ENCODE measurements around the gene KRT82.

The KRT82 gene

DNA sequence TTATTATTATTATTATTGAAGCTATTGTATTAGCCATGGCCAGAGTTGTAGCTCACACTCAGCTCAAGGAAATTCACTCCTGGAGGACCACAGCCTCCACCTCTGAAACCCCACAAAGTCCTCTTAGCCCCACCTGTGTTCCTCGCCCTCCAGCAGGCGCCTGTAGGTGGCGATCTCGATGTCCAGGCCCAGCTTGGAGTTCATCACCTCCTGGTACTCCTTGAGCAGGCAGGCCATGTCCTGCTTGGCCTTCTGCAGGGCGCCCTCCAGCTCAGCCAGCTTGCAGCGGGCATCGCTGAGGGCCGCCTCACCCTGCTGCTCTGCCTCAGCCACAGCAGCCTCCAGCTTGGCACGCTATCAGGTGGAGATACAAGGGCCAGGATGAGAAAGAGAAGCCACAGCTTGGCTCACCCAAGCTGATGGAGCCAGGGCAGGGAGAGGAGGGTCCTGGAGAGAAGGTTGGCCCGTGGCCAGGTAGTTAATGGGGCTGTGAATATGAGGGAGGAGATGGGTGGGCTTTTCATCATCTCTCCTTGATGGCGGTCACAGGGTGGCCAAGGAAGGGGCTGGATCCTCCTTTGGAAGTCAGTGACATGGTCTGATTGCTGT lies 43.9 kb downstream of the KRT82 start:
- FAIRE-seq (no peak), DNase-seq (ENCODE audit: low spot score) (no peak)

DNA sequence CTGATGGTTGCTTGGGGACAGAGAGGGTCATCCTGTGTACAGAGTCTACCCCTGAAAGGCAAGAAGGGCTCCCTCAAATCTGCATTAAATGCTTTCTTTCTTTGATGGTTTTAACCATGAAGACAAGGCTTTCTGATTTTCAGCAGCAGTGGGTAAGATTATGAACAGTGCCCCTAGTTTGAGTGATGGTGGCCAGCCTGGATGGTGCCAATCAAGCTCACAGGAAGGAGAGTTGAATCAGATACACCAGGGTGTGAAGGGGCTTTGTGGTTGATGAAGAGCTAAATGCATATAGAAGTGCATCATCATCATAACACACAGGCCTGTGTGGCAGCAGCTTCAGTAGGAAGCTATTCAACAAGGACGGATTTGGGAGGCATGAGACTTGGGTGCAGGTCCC lies 44.6 kb downstream of the KRT82 start:
- DNase-seq (ENCODE audit: low spot score) (no peak), FAIRE-seq (no peak)

DNA sequence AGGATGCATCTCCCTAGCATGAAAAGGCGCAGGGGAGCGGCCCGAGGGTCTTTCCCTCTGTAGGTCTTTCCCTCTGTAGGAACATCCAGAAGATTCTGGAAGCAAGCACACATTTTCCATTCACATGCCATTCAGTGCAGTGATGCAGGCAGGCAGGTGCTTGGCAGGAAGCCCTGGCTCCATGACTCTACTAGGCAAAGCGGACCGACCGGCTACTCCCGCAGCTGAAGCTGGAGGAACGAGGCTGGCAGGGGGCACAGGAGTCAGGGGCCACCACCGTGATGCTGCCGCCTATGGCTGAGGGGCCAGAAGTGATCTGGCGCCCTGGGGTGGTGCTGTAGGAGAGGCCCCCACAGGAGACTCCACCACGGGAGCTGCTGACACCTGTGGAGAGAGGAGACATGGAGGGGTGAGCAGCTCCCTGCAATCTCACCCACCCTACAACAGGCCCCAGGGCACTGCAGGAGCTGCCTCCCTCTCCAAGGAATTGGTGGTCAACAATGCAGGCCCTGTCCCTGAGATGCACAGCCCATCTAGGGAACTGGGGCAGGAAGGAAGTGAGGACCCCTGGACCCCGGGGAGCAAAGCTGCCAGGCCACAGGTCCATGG lies 45.4 kb downstream of the KRT82 start:
- no peak for DNase-seq (ENCODE audit: low spot score)
- no peak for FAIRE-seq

DNA sequence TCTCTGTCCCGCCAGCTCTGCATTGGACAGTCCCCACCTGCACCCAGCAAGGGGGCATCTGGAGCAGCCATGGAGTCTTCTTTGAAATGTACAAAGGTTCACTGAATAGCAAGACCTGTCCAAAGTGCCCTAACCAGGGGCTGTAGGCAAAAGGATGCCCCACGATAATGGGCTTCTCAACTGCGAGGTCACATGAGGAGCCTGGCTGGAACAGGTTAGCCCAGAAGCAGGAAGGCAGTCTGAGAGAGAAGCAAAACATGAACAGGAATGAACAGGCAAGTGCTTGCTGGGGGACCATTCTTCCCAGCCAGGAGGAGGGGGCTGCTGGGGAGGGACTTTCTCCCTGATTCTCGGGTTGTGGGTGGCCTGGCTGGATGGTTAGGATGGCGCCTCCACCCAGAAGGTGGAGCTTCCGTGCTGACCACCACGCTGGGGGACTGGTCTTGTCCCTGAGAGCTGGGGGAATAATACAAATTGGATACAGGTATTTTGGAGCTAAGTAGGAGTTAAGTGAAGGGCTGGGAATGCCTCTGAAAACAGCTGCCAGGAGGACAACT lies 46.0 kb downstream of the KRT82 start:
- no peak for FAIRE-seq
- no peak for DNase-seq (ENCODE audit: low spot score)

DNA sequence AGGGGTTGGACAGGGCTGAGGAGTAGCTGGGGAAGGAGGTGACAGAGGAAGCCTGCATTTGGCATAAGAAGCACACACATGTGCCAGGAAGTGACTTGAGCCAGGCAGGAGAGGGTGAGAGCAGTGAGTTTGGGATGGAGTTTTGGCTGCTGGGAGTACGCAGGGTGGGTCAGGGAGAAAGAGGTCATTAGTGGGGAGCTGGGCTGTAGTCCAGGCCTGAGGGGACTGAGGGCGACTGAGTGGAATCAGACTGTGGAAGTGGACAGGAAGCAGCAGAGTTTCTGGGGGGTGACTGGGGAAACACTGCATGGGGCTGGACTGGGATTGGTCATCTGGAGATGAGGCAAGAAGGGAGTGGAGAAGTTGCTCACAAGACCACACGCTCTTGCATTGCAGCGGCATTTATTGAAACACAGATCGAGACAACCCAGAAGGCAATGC lies 46.5 kb downstream of the KRT82 start:
- no peak for FAIRE-seq
- no peak for DNase-seq (ENCODE audit: low spot score)

DNA sequence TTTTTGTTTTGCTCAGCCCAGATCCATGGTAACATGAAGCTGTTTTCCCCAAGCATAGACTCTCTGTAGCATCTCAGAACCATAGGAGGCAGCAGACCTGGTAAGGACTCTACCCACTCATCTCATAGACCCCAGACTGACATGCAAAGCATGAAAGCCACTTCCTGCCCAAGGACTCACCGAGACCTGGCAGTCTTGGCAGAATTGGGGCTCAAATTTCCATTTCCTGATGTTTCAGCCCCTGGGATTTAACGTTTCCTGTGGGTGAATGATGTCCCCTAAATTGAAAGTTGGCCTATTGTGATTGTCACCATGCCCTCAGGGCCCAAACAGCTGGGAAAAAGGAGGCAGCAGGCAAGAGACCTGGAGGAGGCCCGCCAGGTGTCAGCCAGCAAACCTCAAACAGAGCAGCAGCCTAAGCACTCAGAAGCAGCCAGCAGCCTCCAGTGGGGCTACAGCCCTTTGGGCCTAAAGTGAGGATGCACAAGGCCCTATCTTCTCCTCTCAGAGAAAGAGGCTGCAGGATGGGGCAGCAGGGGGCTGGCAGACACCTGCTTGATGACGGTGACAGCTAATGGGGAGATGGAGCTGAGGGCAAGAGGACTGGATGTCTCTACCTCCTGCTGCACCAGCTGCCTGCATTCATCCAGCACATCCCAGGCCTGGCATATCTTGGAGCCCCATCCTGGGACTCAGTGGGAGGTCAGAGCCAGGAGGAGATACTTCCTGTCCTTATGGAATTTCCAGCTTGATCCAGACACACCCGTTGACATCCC lies 47.4 kb downstream of the KRT82 start:
- DNase-seq (ENCODE audit: low spot score) (no peak), FAIRE-seq (no peak)

DNA sequence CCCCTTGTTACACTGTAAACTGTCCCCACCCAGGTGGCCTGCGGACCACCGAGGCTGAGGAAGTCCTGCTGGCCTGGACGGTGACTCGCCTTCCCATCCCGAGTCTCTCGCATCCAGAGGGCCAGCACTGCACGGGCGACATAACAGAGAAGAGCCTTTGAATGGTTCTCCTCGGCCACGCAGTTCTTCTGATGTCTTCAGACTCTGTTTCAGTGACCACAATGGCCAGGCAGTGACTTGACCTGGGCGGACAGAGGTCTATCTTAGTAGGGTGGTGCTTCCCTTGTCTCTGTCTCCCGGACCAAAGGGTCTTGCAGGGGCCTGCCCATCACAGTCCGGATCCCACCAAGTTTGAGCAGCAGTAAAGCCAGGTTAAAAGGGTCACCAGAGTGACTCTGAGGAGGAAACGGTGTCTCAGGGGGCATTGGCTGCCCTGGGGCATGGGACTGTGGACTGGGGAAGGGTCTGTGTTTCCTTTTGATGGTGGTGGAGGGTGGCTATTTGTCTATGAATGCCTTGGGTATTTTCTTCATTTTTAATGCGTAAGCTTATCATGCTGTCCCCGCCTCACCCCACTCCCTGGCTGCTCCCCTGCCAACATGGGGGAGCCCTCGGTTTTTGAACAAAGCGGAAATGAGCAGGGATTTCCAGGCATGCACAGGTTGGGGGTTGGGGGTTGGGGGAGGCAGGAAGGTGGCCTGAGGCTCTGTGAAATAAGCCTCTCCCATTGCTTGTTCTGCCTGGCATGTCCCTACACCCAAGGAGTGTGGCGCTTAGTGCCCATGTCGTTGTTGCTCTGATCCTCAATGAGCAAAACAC lies 49.2 kb downstream of the KRT82 start:
- no peak for DNase-seq (ENCODE audit: low spot score)
- FAIRE-seq, result no peak

DNA sequence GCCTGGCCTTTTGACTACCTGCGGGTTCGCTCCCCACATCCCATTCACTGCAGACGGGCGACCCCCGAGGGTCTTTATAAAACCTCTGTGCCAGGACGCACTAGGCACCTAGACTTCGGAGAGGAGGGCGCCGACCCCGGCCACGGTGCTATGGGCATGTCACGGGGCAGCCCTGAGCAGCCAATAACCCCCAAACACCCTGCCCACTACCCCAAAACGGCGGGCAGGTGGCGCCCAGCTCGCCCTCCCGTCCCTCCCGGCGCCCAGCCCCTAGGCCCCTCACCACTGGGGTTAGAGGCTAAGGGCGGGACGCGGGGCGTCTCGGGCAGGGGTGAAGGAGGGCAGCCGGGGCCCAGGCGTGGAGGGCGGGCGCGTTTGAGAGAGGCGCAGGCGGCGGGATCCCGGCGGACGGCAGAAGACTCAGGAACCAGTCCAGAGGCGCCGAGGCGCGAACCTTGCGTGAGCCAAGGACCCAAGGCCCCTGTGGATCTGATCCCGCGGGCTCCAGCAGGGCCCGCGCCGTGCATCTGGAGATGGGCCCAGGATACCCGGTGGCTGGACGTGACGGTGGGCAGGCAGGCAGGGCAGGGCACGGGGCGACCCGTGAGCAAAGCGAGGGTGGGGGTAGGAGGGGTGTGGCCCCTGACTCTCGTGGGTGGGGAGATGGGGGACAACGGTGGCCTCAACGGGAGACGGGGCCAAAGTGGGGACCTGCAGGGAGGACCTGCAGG lies 49.9 kb downstream of the KRT82 start:
- FAIRE-seq, result no peak
- DNase-seq (ENCODE audit: low spot score), result no peak

DNA sequence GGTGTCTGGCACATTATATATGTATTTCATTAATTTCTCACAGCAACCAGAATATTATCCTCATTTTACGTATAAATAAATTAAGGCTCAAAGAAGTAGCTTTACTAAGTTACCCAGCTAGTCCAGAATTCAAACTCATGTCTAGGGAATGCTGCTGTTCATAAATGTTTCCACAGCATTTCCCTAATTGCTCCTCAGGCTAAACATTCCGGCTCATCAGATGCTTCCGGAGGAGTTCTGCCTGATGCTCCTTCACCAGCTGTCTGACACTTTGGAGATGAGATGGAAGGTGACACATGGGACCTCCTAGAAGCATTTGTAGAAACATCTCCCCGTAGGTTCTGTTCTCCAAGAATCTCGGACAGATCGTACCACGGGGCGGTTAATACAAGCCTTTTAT lies 51.0 kb downstream of the KRT82 start:
- FAIRE-seq, result no peak
- no peak for DNase-seq (ENCODE audit: low spot score)

DNA sequence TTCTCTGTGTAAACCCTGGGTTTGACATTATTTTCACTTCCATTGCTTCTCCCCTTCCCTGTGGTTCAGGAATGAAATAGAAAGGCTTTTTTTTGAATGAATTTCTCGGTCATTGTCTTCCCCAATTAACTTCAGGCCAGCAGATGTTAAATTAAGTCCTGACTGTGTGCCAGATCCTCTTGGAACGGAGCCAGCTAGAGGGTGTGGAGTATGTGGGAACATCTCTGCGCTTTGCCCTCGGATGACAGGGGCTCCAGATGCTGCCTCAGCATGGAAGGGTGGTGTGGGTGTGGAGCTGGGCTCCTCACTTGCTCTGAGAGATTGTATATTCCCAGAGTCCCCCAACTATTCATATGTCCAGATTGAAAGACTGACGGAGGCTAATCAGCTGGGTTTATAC lies 51.9 kb downstream of the KRT82 start:
- no peak for FAIRE-seq
- DNase-seq (ENCODE audit: low spot score), result no peak

DNA sequence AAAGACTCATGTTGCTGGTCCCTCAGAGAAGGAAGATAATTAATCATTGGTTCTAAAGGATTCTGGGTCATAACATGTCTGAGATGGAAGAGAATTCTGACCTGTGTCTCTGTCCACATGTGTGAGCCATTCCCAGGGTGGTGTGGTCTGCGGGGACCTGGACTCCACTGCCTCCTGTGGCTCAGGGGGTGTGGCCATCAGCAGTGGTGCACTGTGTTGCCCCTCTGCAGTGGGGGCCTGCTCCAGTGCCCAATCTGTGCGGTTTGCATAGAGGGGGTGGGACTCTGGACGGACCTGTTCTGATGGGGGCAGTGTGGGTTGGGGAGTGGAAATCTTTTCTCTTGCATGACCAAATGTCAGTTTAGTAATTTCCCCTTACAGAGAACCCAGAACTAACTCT lies 52.4 kb downstream of the KRT82 start:
- DNase-seq (ENCODE audit: low spot score) (no peak), FAIRE-seq (no peak)

DNA sequence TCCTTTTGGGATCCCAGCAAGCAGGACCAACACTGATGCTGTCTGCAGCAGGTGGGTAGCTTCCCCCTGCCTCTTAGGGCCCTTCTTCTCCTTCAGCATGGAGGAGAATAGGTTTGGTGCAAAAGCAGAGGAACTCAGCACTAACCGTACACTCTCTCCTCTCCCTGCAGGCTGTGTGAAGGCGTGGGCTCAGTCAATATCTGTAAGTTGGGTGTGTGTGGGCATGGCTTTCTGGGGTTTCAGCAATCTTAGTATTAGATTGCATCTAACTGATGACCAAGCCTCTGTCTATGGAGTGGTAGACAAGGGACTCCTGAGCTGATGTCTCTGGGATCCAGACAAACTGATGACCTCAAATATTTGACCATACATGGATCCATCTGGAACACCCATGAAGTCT lies 53.2 kb downstream of the KRT82 start:
- no peak for DNase-seq (ENCODE audit: low spot score)
- no peak for FAIRE-seq

DNA sequence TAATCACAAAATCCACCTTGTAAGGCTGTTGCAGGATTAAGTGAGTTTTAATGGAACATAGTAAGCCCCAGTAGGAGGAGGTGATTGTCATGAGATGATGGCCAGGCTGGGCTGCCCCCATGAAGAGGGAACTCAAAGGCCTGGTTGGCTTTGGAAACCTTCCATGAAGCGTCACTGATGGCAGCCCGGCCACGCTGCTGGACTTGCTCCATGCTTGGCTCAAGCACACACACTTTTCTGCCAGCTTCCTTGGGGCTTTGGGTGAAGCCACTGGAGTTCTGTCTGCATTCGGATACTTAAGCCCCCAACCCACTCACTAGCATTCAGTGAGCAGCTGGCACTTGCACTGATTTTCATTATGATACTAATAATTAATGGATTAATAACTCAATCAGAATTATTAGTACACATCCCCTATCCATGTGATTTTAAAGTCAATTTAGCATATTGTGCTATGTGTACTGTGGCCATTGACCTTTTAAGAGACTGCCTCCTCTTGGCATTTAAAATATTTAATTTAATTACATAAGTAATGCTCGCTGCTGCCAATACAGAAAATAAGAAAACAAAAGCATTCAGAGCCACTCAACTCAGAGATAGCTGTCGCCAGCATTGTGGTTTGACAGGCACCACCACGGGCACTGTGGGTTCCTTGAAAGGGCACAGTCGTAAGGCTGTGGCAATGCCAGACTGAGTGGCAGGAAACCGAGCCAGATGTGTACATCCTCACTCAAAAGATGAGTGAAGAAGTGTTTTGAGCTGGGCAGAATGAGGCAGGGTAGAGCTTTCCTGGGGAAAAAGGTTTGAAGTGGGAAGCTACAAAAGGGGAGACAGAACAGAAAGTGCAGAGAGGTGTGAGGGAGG lies 54.7 kb downstream of the KRT82 start:
- DNase-seq (ENCODE audit: low spot score), result no peak
- no peak for FAIRE-seq

DNA sequence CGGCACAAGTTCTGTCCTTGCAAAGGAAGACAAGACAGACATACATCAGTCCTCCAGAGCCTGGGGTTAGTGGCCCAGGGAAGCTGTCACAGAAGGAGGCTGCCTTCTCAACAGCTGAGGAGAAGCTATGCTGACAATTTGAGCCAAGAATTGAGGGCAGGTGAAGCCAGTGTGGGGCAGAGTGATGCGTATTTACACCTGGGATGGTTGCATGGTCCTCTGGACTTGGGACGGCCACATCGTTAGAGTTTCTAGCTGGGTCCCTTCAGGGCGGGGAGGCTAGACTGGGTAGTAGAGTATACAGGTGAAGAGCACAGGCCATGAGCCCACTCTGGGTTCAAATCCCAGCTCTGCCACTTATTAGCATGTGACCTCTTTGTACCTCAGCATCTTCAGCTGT lies 55.3 kb downstream of the KRT82 start:
- DNase-seq (ENCODE audit: low spot score), result no peak
- FAIRE-seq, result no peak

DNA sequence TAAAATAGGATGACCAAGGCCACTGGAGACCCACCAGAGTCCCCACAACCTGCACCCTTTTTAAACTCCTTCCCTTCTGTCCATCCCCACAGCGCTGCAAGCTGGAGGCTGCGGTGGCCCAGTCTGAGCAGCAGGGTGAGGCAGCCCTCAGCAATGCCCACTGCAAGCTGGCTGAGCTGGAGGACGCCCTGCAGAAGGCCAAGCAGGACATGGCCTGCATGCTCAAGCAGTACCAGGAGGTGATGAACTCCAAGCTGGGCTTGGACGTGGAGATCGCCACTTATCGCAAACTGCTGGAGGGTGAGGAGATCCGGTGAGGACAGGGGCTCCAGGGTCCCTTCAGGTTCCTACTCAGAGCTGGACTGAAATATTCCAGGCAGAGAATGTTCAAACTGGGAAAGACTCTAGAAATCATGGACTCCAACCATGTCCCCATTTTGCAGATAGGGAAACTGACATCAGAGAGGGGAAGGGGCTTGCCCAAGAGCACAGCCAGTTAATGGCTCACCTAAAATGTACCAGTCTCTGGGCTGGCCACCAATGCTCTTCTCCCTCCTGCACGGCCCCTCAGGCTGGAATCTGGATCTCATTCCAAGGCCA lies 56.0 kb downstream of the KRT82 start:
- FAIRE-seq (no peak), DNase-seq (ENCODE audit: low spot score) (no peak)

DNA sequence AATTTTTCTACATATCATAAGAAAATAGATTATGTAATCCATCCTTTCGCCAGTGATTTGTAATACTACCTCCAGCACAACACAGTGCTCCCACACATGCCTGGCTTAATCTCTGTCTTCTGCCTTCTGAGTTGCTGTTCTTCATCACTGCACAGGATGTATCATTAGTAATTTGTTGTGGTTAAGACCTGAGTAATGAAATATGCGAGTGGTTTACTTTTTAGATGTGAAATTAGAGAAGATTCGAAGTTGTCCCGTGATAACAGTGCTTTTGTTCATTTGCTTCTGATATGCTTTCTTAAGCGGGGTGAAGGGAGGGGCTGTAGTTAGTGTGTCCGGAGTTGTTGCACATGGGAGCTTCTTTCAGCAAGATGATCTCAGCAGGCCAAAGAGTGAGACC lies 56.9 kb downstream of the KRT82 start:
- FAIRE-seq (no peak), DNase-seq (ENCODE audit: low spot score) (no peak)

DNA sequence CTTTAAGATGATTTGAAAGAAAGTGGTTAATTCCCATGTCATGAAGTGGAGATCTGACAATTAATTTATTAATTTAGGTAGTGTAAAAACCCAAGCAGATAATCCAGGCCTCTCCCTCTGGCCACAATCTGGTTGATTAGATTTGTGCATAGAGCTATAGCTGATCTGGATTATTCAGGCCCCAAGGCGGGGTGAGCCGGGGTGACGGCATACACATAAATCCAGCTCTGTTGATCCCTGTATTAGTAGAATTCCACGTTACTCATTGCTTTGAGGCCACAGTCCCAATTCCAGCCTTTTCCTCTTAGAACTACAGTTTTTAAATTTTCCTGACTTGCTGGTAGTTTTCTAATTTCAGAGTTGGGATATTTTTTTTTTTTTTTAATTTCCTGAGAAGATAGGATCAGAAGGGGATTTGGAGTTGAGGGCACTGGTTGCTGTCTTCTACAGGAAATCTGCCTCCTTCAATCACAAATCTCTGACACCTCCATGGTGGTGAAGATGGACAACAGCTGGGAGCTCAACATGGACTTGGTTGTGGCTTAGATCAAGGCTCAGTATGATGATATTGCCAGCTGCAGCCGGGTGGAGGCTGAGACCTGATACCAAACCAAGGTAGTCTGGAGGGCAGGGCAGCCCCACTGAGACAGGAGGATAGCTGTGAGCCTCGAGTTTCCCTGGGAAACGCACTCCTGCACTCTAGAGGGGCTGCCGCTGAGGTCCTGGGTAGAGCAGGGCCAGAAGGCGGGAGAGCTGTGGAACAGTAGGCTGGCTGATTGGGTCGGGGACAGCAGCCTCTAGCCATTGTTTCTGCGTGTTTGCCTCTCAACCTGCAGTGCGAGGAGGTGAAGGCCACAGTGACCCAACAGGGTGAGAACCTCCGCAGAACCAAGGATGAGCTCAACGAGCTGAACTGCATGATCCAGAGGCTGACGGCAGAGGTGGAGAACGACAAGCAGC lies 58.3 kb downstream of the KRT82 start:
- FAIRE-seq (no peak), DNase-seq (ENCODE audit: low spot score) (no peak)

DNA sequence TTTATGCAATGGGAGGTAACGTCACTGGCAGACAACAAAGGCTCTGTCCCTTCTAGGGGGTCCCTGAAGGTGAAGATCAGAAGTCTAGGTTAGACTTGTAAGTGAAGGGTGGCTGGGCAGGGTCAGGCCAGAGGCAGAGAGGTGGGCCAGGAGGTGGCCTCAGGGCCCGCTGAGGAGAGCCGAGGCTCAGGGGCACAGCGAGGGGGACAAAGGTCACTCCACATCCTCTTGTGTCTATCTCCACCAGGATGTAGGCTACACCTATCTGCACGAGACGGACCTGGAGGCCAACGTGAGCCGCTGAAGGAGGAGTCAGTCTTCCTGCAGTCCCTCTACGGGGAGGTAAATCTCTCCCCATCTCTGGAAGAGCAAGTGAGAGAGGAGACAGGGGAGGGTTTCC lies 59.1 kb downstream of the KRT82 start:
- DNase-seq (ENCODE audit: low spot score) (no peak), FAIRE-seq (no peak)

DNA sequence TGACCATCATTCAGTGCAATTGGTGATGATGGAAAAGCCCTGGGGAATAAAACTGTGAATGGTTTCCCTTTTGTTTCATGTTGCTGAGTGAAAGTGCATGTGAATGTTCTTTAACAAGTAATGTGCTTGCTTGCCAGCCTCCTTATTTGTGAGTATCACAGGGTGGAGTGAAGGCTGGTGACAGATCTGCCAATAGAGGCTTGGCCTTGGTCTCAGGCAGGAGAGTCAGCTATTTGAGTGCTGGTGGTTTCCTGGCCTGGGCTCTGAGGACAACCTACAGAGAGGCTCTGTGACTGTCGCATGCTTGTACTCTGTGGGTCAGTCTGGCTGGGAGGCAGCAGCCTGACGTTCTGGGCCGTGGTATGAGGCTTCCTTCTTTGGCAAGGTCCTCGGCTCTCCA lies 59.5 kb downstream of the KRT82 start:
- DNase-seq (ENCODE audit: low spot score) (no peak), FAIRE-seq (no peak)
